ENCODE data around the gene RERG.

RERG gene

GRCh38 chr12:15183821-15184220 is 37.4 kb downstream of the RERG start:
- DNase-seq = no peak

- DNase-seq = no peak
These were observed 40.1 kb downstream of the RERG start for GRCh38 chr12:15181017-15181683.

- DNase-seq = no peak
These were observed 40.9 kb downstream of the RERG start for GRCh38 chr12:15180325-15180724.

- DNase-seq = no peak
These were observed 41.5 kb downstream of the RERG start for GRCh38 chr12:15179672-15180071.

GRCh38 chr12:15173142-15173541 is 48.1 kb downstream of the RERG start:
- DNase-seq = no peak

GRCh38 chr12:15172060-15172822 is 49.0 kb downstream of the RERG start:
- DNase-seq = no peak

GRCh38 chr12:15171012-15171655 is 50.1 kb downstream of the RERG start:
- no peak for DNase-seq

GRCh38 chr12:15168026-15168678 is 53.1 kb downstream of the RERG start:
- no peak for DNase-seq

GRCh38 chr12:15165012-15165659 is 56.1 kb downstream of the RERG start:
- no peak for DNase-seq

- DNase-seq = no peak
These were observed 57.9 kb downstream of the RERG start for GRCh38 chr12:15163030-15163976.

- DNase-seq = no peak
These were observed 63.1 kb downstream of the RERG start for GRCh38 chr12:15158083-15158482.

GRCh38 chr12:15157269-15157671 is 63.9 kb downstream of the RERG start:
- no peak for DNase-seq

- no peak for DNase-seq
These were observed 65.9 kb downstream of the RERG start for GRCh38 chr12:15155271-15155670.

GRCh38 chr12:15154103-15154502 is 67.1 kb downstream of the RERG start:
- DNase-seq = no peak

- DNase-seq = no peak
These were observed 68.3 kb downstream of the RERG start for GRCh38 chr12:15152868-15153267.

GRCh38 chr12:15152456-15152855 is 68.8 kb downstream of the RERG start:
- no peak for DNase-seq

GRCh38 chr12:15151161-15152091 is 69.8 kb downstream of the RERG start:
- no peak for DNase-seq

- DNase-seq = no peak
These were observed 74.6 kb downstream of the RERG start for GRCh38 chr12:15146585-15146984.

GRCh38 chr12:15143467-15143866 is 77.8 kb downstream of the RERG start:
- no peak for DNase-seq

GRCh38 chr12:15142711-15143110 is 78.5 kb downstream of the RERG start:
- DNase-seq = no peak

- no peak for DNase-seq
These were observed 89.8 kb downstream of the RERG start for GRCh38 chr12:15131431-15131830.
